Astrocyte of the spinal cord (primary cell): ENCODE measurements around the gene PSMD5.

Experiments
- DNase-seq: peaks from one replicate; pipeline ENCODE4 v3.0.0; 2011; ENCODE audit warnings: low read depth, low spot score
- H3K4me3 ChIP-seq: 2 replicates; pipeline ENCODE4 v1.5.1; 2011; ENCODE audit warnings: low read depth, mild to moderate bottlenecking, low read length, moderate library complexity
- CTCF ChIP-seq: IDR thresholded peaks from 2 replicates; pipeline ENCODE4 v1.5.1; 2012; ENCODE audit warnings: low read depth, mild to moderate bottlenecking, low read length, inconsistent platforms
- in situ Hi-C: cut with HindIII; loops from 2 replicates; pipeline ENCODE4 v1.10.0; 2017; ENCODE audit warnings: low sequenced_read_pairs

Gene PSMD5

DNA sequence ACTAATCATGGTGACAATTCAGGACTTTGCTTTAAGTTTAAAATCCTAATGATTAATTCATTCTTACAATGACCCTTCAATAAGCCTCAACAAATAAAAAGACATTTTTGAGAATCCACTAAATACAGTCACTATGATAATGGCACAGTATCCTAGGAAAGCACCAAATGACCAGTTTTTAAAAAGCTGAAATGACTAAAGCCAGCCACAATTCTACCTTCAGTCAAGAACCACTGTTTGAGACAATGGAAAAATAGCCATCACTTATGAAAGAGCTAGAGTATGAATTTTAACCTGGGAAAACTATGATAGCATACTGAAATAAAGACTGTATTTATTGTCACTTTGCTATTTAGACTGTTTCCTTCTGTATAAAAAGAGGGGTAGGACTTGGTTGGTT, 63.5 kb downstream of the PSMD5 start:
- TF ChIP-seq CTCF: no peak
- no peak for DNase-seq
- H3K4me3 ChIP-seq: no peak overlapping the region
- in situ Hi-C loops: no loop called here

GRCh38 chr9:120778758-120779157, 64.0 kb downstream of the PSMD5 start:
- TF ChIP-seq CTCF: no peak
- DNase-seq: no peak
- in situ Hi-C loops: no loop called here

GRCh38 chr9:120777229-120777628, 65.5 kb downstream of the PSMD5 start:
- in situ Hi-C loops: no loop called here
- no peak overlapping the region for H3K4me3 ChIP-seq
- DNase-seq: no peak
- no peak for TF ChIP-seq CTCF

More at GRCh38 chr9:120778758-120779157, 64.0 kb downstream of the PSMD5 start:
- no peak overlapping the region for H3K4me3 ChIP-seq

DNA sequence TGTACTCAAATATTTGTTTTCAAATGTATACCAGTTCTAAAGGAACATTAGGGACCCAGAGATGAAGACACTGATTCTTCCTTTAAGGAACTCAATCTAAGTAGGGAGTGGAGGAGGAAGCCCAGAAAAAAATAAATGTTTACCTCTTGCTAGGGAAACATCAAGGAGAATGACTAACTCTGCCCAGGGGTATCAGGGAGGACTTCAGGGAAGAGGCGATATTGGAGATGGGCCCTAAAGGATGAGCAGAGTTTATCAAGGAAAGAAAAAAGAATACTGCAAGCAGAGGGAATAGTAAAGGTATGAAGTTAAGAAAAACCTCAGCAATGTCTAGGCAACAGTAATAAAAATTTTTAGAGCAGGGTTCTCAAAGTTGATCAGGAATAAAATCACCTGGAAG, 65.9 kb downstream of the PSMD5 start:
- in situ Hi-C loops: no loop called here
- no peak for DNase-seq
- no peak for TF ChIP-seq CTCF
- H3K4me3 ChIP-seq: no peak overlapping the region

GRCh38 chr9:120775859-120776258, 66.9 kb downstream of the PSMD5 start:
- in situ Hi-C loops: no loop called here

GRCh38 chr9:120774719-120775118, 68.0 kb downstream of the PSMD5 start:
- no peak overlapping the region for H3K4me3 ChIP-seq
- no peak for TF ChIP-seq CTCF
- in situ Hi-C loops: no loop called here
- DNase-seq: no peak

More at GRCh38 chr9:120775859-120776258, 66.9 kb downstream of the PSMD5 start:
- no peak for TF ChIP-seq CTCF
- no peak overlapping the region for H3K4me3 ChIP-seq
- DNase-seq: no peak

DNA sequence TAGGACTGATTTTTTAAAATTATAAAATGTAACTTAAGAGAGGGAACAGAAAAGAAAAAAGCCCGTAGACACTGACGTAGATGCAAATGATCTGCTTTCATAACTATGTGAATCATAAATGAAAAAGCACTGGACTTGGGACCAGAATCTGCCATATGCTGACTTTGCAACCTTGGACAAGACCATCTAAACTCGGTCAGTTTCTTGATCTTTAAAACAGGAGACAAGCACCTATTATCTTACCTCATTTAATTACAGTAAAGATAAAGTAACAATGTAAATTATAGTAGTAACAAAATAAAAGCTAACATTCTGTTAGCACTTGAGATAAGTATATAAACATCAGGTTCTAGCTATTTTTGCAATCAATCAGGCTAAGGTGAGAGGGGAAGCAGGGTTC, 69.5 kb downstream of the PSMD5 start:
- in situ Hi-C loops: no loop called here
- H3K4me3 ChIP-seq: no peak overlapping the region
- DNase-seq: no peak
- no peak for TF ChIP-seq CTCF
